Activated naive CD4-positive, alpha-beta T cell treated with Interleukin-2 at 50 U/mL for 16 hours (primary cell): ENCODE data around the gene GPR15LG.
"Not testable (repeated sequence)": the region's sequence is repeated elsewhere in the genome, so short reads cannot be mapped to it uniquely, and the experiment has no call there.

Experiments used
- DNase-seq: peaks from one replicate; pipeline ENCODE4 v3.0.0-alpha.2; 2020

Gene GPR15LG

GRCh38 chr10:84166620-84167288 is 6.8 kb upstream of the GPR15LG start:
- DNase-seq, result no peak

GRCh38 chr10:84167289-84167653 is 6.3 kb upstream of the GPR15LG start:
- DNase-seq, result not testable (repeated sequence)

- not testable (repeated sequence) for DNase-seq
These were observed 5.2 kb upstream of the GPR15LG start for GRCh38 chr10:84168382-84168781.

- DNase-seq, result not testable (repeated sequence)
These were observed 2.4 kb upstream of the GPR15LG start for GRCh38 chr10:84171237-84171636.

GRCh38 chr10:84171700-84172466 is 1.7 kb upstream of the GPR15LG start:
- DNase-seq, result not testable (repeated sequence)

- DNase-seq, result no peak
These were observed 889 bp upstream of the GPR15LG start for GRCh38 chr10:84172467-84173356.

- no peak for DNase-seq
These were observed 1.8 kb downstream of the GPR15LG start for GRCh38 chr10:84175436-84175835.

GRCh38 chr10:84176351-84176750 is 2.8 kb downstream of the GPR15LG start:
- no peak for DNase-seq

- no peak for DNase-seq
These were observed 3.4 kb downstream of the GPR15LG start for GRCh38 chr10:84176836-84177474.

GRCh38 chr10:84177541-84178141 is 4.0 kb downstream of the GPR15LG start:
- no peak for DNase-seq

- DNase-seq, result no peak
These were observed 4.6 kb downstream of the GPR15LG start for GRCh38 chr10:84178160-84178609.

GRCh38 chr10:84179059-84179710 is 5.6 kb downstream of the GPR15LG start:
- no peak for DNase-seq

- not testable (repeated sequence) for DNase-seq
These were observed 6.8 kb downstream of the GPR15LG start for GRCh38 chr10:84180386-84180785.

- no peak for DNase-seq
These were observed 8.0 kb downstream of the GPR15LG start for GRCh38 chr10:84181631-84182030.

- no peak for DNase-seq
These were observed 10.9 kb downstream of the GPR15LG start for GRCh38 chr10:84184517-84184916.

- no peak for DNase-seq
These were observed 12.1 kb downstream of the GPR15LG start for GRCh38 chr10:84185526-84186175.

- DNase-seq, result no peak
These were observed 15.2 kb downstream of the GPR15LG start for GRCh38 chr10:84188815-84189214.

GRCh38 chr10:84190621-84191020 is 17.0 kb downstream of the GPR15LG start:
- DNase-seq, result no peak

- no peak for DNase-seq
These were observed 17.5 kb downstream of the GPR15LG start for GRCh38 chr10:84191106-84191505.

GRCh38 chr10:84193327-84193726 is 19.7 kb downstream of the GPR15LG start:
- DNase-seq, result no peak

- DNase-seq, result no peak
These were observed 20.3 kb downstream of the GPR15LG start for GRCh38 chr10:84193846-84194423.
